GM19452 (cell line): ENCODE data around the gene LGALS9C.
"Not testable (repeated sequence)": the region's sequence is repeated elsewhere in the genome, so short reads cannot be mapped to it uniquely, and the experiment has no call there.

Experiments
- ATAC-seq: cut with Tn5 transposase; IDR thresholded peaks from one replicate; pipeline ENCODE4 v1.9.1; 2021; ENCODE audit not compliant: unreplicated experiment

The LGALS9C gene

GRCh38 chr17:18528435-18528834 is 51.8 kb downstream of the LGALS9C start:
- ATAC-seq = not testable (repeated sequence)

- ATAC-seq = not testable (repeated sequence)
These were observed 52.4 kb downstream of the LGALS9C start for GRCh38 chr17:18528899-18529500.

GRCh38 chr17:18530405-18530804 is 53.8 kb downstream of the LGALS9C start:
- ATAC-seq = not testable (repeated sequence)

GRCh38 chr17:18542234-18542633 is 65.6 kb downstream of the LGALS9C start:
- not testable (repeated sequence) for ATAC-seq

GRCh38 chr17:18542907-18543306 is 66.3 kb downstream of the LGALS9C start:
- not testable (repeated sequence) for ATAC-seq
